ENCODE measurements around the gene ABR.

ABR gene

DNA sequence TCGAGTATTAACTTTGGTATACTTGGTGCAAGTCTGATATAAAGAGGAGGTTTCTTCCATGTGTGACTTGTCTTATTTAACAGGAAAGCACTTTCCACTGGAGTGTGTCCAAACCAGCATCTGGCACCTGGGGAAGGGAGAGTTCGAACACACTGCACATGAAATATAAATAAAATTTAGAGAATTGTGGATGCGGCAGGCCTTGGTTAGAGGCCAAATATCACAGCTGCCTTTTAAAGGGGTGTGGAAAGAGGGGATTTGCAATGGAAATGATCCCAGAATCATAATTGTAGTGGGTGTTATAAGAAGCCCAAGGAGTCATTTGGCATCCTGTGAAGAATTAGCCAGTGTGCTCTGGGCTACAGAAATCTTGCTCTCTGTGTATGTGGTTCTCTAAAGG, 195.9 kb downstream of the ABR start:
- Histone ChIP-seq H3K4me1 (ENCODE audit: insufficient read depth, low read length, poor library complexity, severe bottlenecking) (peaks cover 4% of the 10 kb centered on the region), H3K79me2 (ENCODE audit: insufficient read depth, low read length) (no peaks in the 10 kb centered on the region), H3F3A (ENCODE audit: low read depth) (no peaks in the 10 kb centered on the region), H3K4me2 (ENCODE audit: low read depth, low read length, poor library complexity, severe bottlenecking) (no peak overlapping the region), H3K36me3 (ENCODE audit: insufficient read depth, low read length) (no peaks in the 10 kb centered on the region), H3K9me3 (ENCODE audit: insufficient read depth, low read depth, low read length) (no peaks in the 10 kb centered on the region; the same call in 1 of the 2 replicates), H3K9me2 (replicated peaks; ENCODE audit: low read depth, low read length) (no peaks in the 10 kb centered on the region), H4K20me1 (ENCODE audit: insufficient read depth, low read length, poor library complexity, severe bottlenecking) (no peaks in the 10 kb centered on the region), H3K4me3 (ENCODE audit: low read length, poor library complexity, severe bottlenecking) (no peak overlapping the region), H2AFZ (ENCODE audit: low read length) (no peak overlapping the region), H3K9ac (ENCODE audit: low read depth, low read length, poor library complexity, severe bottlenecking) (no peak overlapping the region), H3K27me3 (ENCODE audit: insufficient read depth, low read length, poor library complexity, severe bottlenecking) (no peaks in the 10 kb centered on the region)
- TF ChIP-seq, protein P1, sequence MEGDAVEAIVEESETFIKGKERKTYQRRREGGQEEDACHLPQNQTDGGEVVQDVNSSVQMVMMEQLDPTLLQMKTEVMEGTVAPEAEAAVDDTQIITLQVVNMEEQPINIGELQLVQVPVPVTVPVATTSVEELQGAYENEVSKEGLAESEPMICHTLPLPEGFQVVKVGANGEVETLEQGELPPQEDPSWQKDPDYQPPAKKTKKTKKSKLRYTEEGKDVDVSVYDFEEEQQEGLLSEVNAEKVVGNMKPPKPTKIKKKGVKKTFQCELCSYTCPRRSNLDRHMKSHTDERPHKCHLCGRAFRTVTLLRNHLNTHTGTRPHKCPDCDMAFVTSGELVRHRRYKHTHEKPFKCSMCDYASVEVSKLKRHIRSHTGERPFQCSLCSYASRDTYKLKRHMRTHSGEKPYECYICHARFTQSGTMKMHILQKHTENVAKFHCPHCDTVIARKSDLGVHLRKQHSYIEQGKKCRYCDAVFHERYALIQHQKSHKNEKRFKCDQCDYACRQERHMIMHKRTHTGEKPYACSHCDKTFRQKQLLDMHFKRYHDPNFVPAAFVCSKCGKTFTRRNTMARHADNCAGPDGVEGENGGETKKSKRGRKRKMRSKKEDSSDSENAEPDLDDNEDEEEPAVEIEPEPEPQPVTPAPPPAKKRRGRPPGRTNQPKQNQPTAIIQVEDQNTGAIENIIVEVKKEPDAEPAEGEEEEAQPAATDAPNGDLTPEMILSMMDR (conservative IDR thresholded peaks at IDR 0.05; ENCODE audit: low read length): no peak
- no peak for TF ChIP-seq EZH2phosphoT487 (IDR thresholded peaks at IDR 0.05; ENCODE audit: borderline replicate concordance)

DNA sequence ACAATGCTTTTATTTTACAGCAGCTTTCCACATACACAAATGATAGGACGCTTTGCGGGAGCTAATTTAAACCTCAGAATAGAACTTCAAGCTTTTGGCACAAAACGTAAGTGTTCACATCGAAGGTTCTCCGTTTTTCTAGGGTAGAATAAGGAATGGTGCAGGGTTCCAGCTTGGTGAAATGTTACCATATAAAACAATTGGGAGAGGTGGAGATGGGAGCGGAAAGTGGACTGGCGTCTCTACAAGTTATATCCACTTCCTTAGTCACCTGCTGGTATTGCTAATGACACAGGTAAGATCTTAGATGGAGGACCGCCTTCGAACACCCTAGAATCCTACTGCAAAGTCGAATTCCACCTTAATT, 198.5 kb downstream of the ABR start:
- Histone ChIP-seq H3K4me1 (ENCODE audit: insufficient read depth, low read length, poor library complexity, severe bottlenecking) (peaks cover 4% of the 10 kb centered on the region), H3K9me2 (replicated peaks; ENCODE audit: low read depth, low read length) (no peaks in the 10 kb centered on the region), H3K9ac (ENCODE audit: low read depth, low read length, poor library complexity, severe bottlenecking) (no peak overlapping the region), H3K9me3 (ENCODE audit: insufficient read depth, low read depth, low read length) (no peaks in the 10 kb centered on the region), H2AFZ (ENCODE audit: low read length) (peak overlapping the region; percentile 72), H4K20me1 (ENCODE audit: insufficient read depth, low read length, poor library complexity, severe bottlenecking) (no peaks in the 10 kb centered on the region), H3K36me3 (ENCODE audit: insufficient read depth, low read length) (no peaks in the 10 kb centered on the region), H3K79me2 (ENCODE audit: insufficient read depth, low read length) (no peaks in the 10 kb centered on the region), H3F3A (ENCODE audit: low read depth) (no peaks in the 10 kb centered on the region), H3K4me3 (ENCODE audit: low read length, poor library complexity, severe bottlenecking) (peak overlapping the region; percentile 29), H3K4me2 (ENCODE audit: low read depth, low read length, poor library complexity, severe bottlenecking) (peak overlapping the region; percentile 68), H3K27me3 (ENCODE audit: insufficient read depth, low read length, poor library complexity, severe bottlenecking) (no peaks in the 10 kb centered on the region)
- no peak for TF ChIP-seq EZH2phosphoT487 (IDR thresholded peaks at IDR 0.05; ENCODE audit: borderline replicate concordance)
- TF ChIP-seq, protein P1 (conservative IDR thresholded peaks at IDR 0.05; ENCODE audit: low read length): peak; percentile 9; the same call in 1 of the 2 replicates

DNA sequence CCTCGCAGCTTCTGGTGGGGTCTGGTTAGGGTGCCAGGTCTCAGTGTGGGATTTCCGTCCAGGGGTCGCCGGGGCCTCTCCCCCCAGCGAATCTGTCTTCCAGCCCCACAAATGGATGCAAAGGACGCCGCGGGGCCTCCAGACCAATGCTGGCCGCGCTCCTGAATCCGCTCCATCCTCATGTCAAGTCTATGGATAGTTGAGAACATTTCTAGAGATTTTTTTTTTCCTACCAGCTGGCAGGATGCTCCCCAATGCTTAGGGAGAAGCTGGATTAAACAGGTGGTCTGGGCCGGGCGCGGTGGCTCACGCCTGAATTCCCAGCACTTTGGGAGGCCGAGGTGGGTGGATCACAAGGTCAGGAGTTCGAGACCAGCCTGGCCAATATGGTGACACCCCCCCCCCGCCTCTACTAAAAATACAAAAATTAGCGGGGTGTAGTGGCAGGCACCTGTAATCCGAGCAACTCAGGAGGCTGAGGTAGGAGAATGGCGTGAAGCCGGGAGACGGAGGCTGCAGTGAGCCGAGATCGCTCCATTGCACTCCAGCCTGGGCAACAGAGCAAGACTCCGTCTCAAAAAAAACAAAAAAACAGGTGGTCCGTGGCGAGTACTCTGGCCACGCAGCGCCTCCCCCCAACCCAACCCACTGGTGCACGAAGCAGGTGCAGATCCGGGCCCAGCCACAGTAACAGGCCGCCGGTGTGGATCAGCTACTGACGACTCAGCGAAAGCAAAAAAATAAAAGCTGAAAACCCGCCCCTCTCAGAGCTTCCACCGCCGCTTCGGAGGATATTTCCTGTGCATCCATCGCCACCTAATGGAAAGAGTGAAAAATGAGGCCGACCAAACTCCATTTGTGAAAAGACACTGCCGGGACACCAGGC, 199.1 kb downstream of the ABR start:
- no peaks in the 10 kb centered on the region for H3K79me2 ChIP-seq (ENCODE audit: insufficient read depth, low read length)
- H3F3A ChIP-seq (ENCODE audit: low read depth): no peaks in the 10 kb centered on the region
- no peaks in the 10 kb centered on the region for H4K20me1 ChIP-seq (ENCODE audit: insufficient read depth, low read length, poor library complexity, severe bottlenecking)
- H3K27me3 ChIP-seq (ENCODE audit: insufficient read depth, low read length, poor library complexity, severe bottlenecking): no peaks in the 10 kb centered on the region
- no peaks in the 10 kb centered on the region for H3K36me3 ChIP-seq (ENCODE audit: insufficient read depth, low read length)
- peak overlapping the region; percentile 67 for H3K4me3 ChIP-seq (ENCODE audit: low read length, poor library complexity, severe bottlenecking)
- H3K9ac ChIP-seq (ENCODE audit: low read depth, low read length, poor library complexity, severe bottlenecking): no peak overlapping the region
- TF ChIP-seq, protein P1 (conservative IDR thresholded peaks at IDR 0.05; ENCODE audit: low read length): peak; percentile 79
- no peak for TF ChIP-seq EZH2phosphoT487 (IDR thresholded peaks at IDR 0.05; ENCODE audit: borderline replicate concordance)
- H3K4me1 ChIP-seq (ENCODE audit: insufficient read depth, low read length, poor library complexity, severe bottlenecking): peaks cover 8% of the 10 kb centered on the region
- H3K9me3 ChIP-seq (ENCODE audit: insufficient read depth, low read depth, low read length): no peaks in the 10 kb centered on the region
- no peaks in the 10 kb centered on the region for H3K9me2 ChIP-seq (replicated peaks; ENCODE audit: low read depth, low read length)
- peak overlapping the region; percentile 82 for H2AFZ ChIP-seq (ENCODE audit: low read length)
- H3K4me2 ChIP-seq (ENCODE audit: low read depth, low read length, poor library complexity, severe bottlenecking): peak overlapping the region; percentile 68

All from Loucy (cell line).